Left cardiac atrium (tissue), 2 donors: Measurements from ENCODE around the gene IPCEF1. TPM values are rescaled to one million over a fixed set of nuclear protein-coding genes. Genes with fewer than 3 reads are reported as not detected.

Source experiments
- total RNA-seq, 2 donors: library from RNA; stranded (reverse); fragmentation: NEBNext Ultra II Directional; extraction: Animal tissue kit (Norgen Biotek cat#: 25700); gene quantifications; one replicate each; pipeline ENCODE4 v1.2.1, GENCODE V29; 2021
- donor health status: DM: no; HTN: yes; CAD: no; lungs with severe emphysema.
- donor health status: DM: yes; HTN: yes; CAD: no.

Gene IPCEF1
- total RNA-seq, 2 donors from 2014 or later, result 0.99 to 1.2 TPM

Other genes with a start within 250 kb of the IPCEF1 start
- 10 to 100 TPM; 16.6 to 18.8 TPM for gene CNKSR3, start 153.9 kb upstream of the IPCEF1 start, total RNA-seq